K562 (cell line): ENCODE results near the gene RPRD1B. TPM values are rescaled to one million over a fixed set of nuclear protein-coding genes. Genes with fewer than 3 reads are reported as not detected.
A peak's percentile ranks its signal among the peaks of the same experiment; 100 is the strongest.

ENCODE experiments used
- ARID3B ChIP-seq: fragments of 250-450 bp; sonication (Bioruptor Pico); IDR thresholded peaks from 2 replicates; pipeline ENCODE4 v1.4.0; 2020; ENCODE audit warnings: borderline replicate concordance
- CXXC5 ChIP-seq: fragments of 250-450 bp; sonication (Bioruptor Pico); IDR thresholded peaks from 2 replicates; pipeline ENCODE4 v1.8.0; 2022; ENCODE audit warnings: inconsistent platforms, mild to moderate bottlenecking, moderate library complexity
- ELF1 ChIP-seq: fragments of 200-800 bp; sonication (Bioruptor generic); IDR thresholded peaks from 2 replicates; pipeline ENCODE4 v1.6.1; 2016; ENCODE audit warnings: missing genetic modification characterization, missing compliant biosample characterization
- ELF2 ChIP-seq: fragments of 250-450 bp; sonication (Bioruptor Pico); IDR thresholded peaks from 2 replicates; pipeline ENCODE4 v1.5.0; 2021; ENCODE audit warnings: mild to moderate bottlenecking
- EP300 ChIP-seq: IDR thresholded peaks from 2 replicates; pipeline ENCODE4 v1.6.1; 2012; ENCODE audit warnings: low read length, improper control_type of control experiment
- FOXK2 ChIP-seq, 2 experiments: fragments of 450-650 bp; IDR thresholded peaks in 1 of 2; conservative IDR thresholded peaks in 1 of 2; 2 replicates each; pipeline ENCODE4 v1.6.1; 2016; ENCODE audit warnings: low read depth in 2 of 2, mild to moderate bottlenecking in 1 of 2
- FOXM1 ChIP-seq, 2 experiments: fragments of 450-650 bp in 1 of 2; sonication (generic) in 1 of 2; formaldehyde crosslinking in 1 of 2; IDR thresholded peaks; 2 replicates each; pipeline versions ENCODE4 v1.6.1 to v1.9.0; 2017 to 2022; ENCODE audit warnings: low read depth in 2 of 2, mild to moderate bottlenecking in 2 of 2, missing genetic modification reagents in 1 of 2, moderate library complexity in 1 of 2
- GABPA ChIP-seq: fragments of 200-800 bp; sonication (Bioruptor generic); conservative IDR thresholded peaks from 2 replicates; pipeline ENCODE4 v1.6.1; 2016; ENCODE audit warnings: low read depth, missing genetic modification characterization, missing compliant biosample characterization
- HLTF ChIP-seq: fragments of 450-650 bp; IDR thresholded peaks from 2 replicates; pipeline ENCODE4 v1.6.1; 2016
- NFRKB ChIP-seq: fragments of 450-650 bp; IDR thresholded peaks from 2 replicates; pipeline ENCODE4 v1.6.1; 2016; ENCODE audit warnings: low read depth
- OTX1 ChIP-seq: fragments of 450-650 bp; formaldehyde crosslinking; IDR thresholded peaks from 2 replicates; pipeline ENCODE4 v1.4.0; 2022; ENCODE audit warnings: mild to moderate bottlenecking
- PCBP1 ChIP-seq: fragments of 200-400 bp; formaldehyde crosslinking; IDR thresholded peaks from 2 replicates; pipeline ENCODE4 v1.6.1; 2018; ENCODE audit warnings: mild to moderate bottlenecking, low read depth, low read length; ENCODE audit not compliant: poor library complexity, severe bottlenecking
- PHF8 ChIP-seq: fragments of 200-600 bp; sonication (generic); IDR thresholded peaks from 2 replicates; pipeline ENCODE4 v1.6.1; 2012; ENCODE audit warnings: mixed run types, mild to moderate bottlenecking, inconsistent platforms, low read length, moderate library complexity, borderline replicate concordance
- RBM22 ChIP-seq: fragments of 200-400 bp; formaldehyde crosslinking; IDR thresholded peaks from 2 replicates; pipeline ENCODE4 v1.6.1; 2018; ENCODE audit warnings: low read length, low read depth; ENCODE audit not compliant: poor library complexity, severe bottlenecking
- SPI1 ChIP-seq: IDR thresholded peaks from 2 replicates; pipeline ENCODE4 v1.6.1; 2011; ENCODE audit warnings: low read depth, low read length, control low read depth, borderline replicate concordance
- TCF7 ChIP-seq: sonication (generic); IDR thresholded peaks from 2 replicates; pipeline ENCODE4 v1.6.1; 2016; ENCODE audit warnings: antibody characterized with exemption, borderline replicate concordance
- TCFL5 ChIP-seq: fragments of 250-450 bp; sonication (Bioruptor Pico); conservative IDR thresholded peaks from 2 replicates; pipeline ENCODE4 v1.6.1; 2021; ENCODE audit warnings: mild to moderate bottlenecking, moderate library complexity, matching md5 sums
- TSC22D4 ChIP-seq: fragments of 450-650 bp; IDR thresholded peaks from 2 replicates; pipeline ENCODE4 v1.6.1; 2016; ENCODE audit warnings: missing genetic modification characterization, missing biosample characterization, control low read depth
- ZBTB1 ChIP-seq: sonication (generic); formaldehyde crosslinking; IDR thresholded peaks from 2 replicates; pipeline ENCODE4 v1.8.1; 2023; ENCODE audit warnings: missing genetic modification reagents, low read depth, mild to moderate bottlenecking, borderline replicate concordance
- ZKSCAN1 ChIP-seq: fragments of 150-350 bp; IDR thresholded peaks from 2 replicates; pipeline ENCODE4 v1.6.1; 2016; ENCODE audit warnings: low read depth, low read length
- ZSCAN29 ChIP-seq: fragments of 450-650 bp; IDR thresholded peaks from 2 replicates; pipeline ENCODE4 v1.6.1; 2017
- polyA plus RNA-seq, 8 experiments: library from polyadenylated mRNA; depleted of rRNA in 4 of 8; stranded (reverse) in 5 of 8; unstranded in 3 of 8; fragments of >200 nt; fragmentation: Nextera tagmentation in 2 of 8; fragmentation: Illumina TruSeq in 1 of 8; extraction: Ambion mirVana in 2 of 8; extraction: Trizol in 1 of 8; gene quantifications; 2 replicates each; pipeline versions ENCODE4 v1.2.1 to v1.2.3, GENCODE V29; 2011 to 2014; ENCODE audit warnings: inconsistent platforms in 1 of 8, missing spikeins in 1 of 8
- total RNA-seq, 7 experiments: library from RNA; depleted of rRNA in 6 of 7; stranded (reverse); fragments of >200 nt in 6 of 7; fragmentation: Illumina TruSeq in 2 of 7; extraction: Trizol in 2 of 7; gene quantifications; 2 replicates each; pipeline versions ENCODE4 v1.2.1 to v1.2.3, GENCODE V29; 2011 to 2021; ENCODE audit warnings: low replicate concordance in 1 of 7
- TF ChIP-seq, protein P1 (sequence below): sonication (generic); formaldehyde crosslinking; IDR thresholded peaks from 2 replicates; pipeline ENCODE4 v1.8.1; 2022; ENCODE audit warnings: missing genetic modification reagents
- TF ChIP-seq, protein P2 (sequence below): fragments of 250-450 bp; sonication (Bioruptor Pico); IDR thresholded peaks from 2 replicates; pipeline ENCODE4 v1.8.0; 2022; ENCODE audit warnings: inconsistent platforms
- TF ChIP-seq, protein P3 (sequence below): fragments of 450-650 bp; conservative IDR thresholded peaks from 2 replicates; pipeline ENCODE4 v1.6.1; 2016; ENCODE audit warnings: missing genetic modification characterization, low read depth, mild to moderate bottlenecking, control low read depth, missing compliant biosample characterization

The RPRD1B gene
- total and polyA plus RNA-seq, 9 of the 15 experiments (the other 6 are each of a cell fraction or from before 2014, with no cell fraction given), result 5.5 to 43.0 (median 24.4) TPM

DNA sequence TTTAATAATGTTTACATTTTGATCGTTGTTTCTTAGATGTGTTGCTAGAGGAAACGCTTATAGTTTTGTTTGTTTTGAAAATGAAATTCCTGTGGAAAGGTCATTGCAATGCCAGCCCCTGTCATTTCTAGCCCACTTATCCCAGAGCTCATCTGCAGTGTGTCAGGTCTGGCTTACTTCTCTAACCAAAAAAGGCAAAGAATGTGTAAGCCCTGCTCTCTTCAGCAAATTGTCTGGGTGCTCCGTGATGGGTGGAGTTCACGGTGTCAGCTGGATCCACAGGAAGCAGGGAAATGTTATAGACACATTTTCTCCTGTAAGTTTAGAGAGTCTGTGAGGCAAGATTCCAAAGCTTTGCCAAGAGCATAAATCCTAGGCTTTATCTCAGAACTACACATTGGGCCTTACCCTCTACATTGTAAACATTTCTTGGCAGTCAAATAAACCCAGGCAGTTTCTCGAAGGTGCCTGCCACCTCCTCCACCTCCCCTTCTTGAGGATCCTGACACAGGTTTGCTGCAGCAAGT lies 50.9 kb downstream of the RPRD1B start (continued):
- TF ChIP-seq TCF7, result no peak
- no peak for TF ChIP-seq FOXK2 (conservative IDR thresholded peaks at IDR 0.05 in 1 of 2, IDR thresholded peaks at IDR 0.05 in 1 of 2; ENCODE audit: low read depth in 2 of 2)
- TF ChIP-seq GABPA (tag), result no peak
- TF ChIP-seq PCBP1, result no peak
- no peak for TF ChIP-seq TCFL5 (CRISPR knock-in tag)
- TF ChIP-seq ARID3B (CRISPR knock-in tag), result no peak
- TF ChIP-seq, protein P1, sequence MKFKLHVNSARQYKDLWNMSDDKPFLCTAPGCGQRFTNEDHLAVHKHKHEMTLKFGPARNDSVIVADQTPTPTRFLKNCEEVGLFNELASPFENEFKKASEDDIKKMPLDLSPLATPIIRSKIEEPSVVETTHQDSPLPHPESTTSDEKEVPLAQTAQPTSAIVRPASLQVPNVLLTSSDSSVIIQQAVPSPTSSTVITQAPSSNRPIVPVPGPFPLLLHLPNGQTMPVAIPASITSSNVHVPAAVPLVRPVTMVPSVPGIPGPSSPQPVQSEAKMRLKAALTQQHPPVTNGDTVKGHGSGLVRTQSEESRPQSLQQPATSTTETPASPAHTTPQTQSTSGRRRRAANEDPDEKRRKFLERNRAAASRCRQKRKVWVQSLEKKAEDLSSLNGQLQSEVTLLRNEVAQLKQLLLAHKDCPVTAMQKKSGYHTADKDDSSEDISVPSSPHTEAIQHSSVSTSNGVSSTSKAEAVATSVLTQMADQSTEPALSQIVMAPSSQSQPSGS (CRISPR knock-in tag), result no peak
- TF ChIP-seq EP300, result peak; percentile 66; the same call in 1 of the 2 replicates
- no peak for TF ChIP-seq ZBTB1 (CRISPR knock-in tag)
- no peak for TF ChIP-seq RBM22
- no peak for TF ChIP-seq ZSCAN29
- no peak for TF ChIP-seq PHF8
- no peak for TF ChIP-seq OTX1 (CRISPR knock-in tag)
- TF ChIP-seq ZKSCAN1, result no peak
- TF ChIP-seq SPI1, result no peak
- TF ChIP-seq, protein P2, sequence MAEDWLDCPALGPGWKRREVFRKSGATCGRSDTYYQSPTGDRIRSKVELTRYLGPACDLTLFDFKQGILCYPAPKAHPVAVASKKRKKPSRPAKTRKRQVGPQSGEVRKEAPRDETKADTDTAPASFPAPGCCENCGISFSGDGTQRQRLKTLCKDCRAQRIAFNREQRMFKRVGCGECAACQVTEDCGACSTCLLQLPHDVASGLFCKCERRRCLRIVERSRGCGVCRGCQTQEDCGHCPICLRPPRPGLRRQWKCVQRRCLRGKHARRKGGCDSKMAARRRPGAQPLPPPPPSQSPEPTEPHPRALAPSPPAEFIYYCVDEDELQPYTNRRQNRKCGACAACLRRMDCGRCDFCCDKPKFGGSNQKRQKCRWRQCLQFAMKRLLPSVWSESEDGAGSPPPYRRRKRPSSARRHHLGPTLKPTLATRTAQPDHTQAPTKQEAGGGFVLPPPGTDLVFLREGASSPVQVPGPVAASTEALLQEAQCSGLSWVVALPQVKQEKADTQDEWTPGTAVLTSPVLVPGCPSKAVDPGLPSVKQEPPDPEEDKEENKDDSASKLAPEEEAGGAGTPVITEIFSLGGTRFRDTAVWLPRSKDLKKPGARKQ (CRISPR knock-in tag), result no peak
- no peak for TF ChIP-seq NFRKB
- TF ChIP-seq, protein P3, sequence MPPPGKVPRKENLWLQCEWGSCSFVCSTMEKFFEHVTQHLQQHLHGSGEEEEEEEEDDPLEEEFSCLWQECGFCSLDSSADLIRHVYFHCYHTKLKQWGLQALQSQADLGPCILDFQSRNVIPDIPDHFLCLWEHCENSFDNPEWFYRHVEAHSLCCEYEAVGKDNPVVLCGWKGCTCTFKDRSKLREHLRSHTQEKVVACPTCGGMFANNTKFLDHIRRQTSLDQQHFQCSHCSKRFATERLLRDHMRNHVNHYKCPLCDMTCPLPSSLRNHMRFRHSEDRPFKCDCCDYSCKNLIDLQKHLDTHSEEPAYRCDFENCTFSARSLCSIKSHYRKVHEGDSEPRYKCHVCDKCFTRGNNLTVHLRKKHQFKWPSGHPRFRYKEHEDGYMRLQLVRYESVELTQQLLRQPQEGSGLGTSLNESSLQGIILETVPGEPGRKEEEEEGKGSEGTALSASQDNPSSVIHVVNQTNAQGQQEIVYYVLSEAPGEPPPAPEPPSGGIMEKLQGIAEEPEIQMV (tag), result no peak
- TF ChIP-seq CXXC5 (CRISPR knock-in tag), result peak; percentile 25; the same call in 1 of the 2 replicates
- TF ChIP-seq ELF1 (tag), result no peak
- no peak for TF ChIP-seq FOXM1 (IDR thresholded peaks at IDR 0.05; ENCODE audit: low read depth)
- TF ChIP-seq FOXM1 (CRISPR knock-in tag; IDR thresholded peaks at IDR 0.05; ENCODE audit: low read depth), result no peak
- TF ChIP-seq TSC22D4 (tag), result no peak
- no peak for TF ChIP-seq HLTF
- TF ChIP-seq ELF2 (CRISPR knock-in tag), result no peak
